Measurements from ENCODE around the gene TMEM91.

DNA sequence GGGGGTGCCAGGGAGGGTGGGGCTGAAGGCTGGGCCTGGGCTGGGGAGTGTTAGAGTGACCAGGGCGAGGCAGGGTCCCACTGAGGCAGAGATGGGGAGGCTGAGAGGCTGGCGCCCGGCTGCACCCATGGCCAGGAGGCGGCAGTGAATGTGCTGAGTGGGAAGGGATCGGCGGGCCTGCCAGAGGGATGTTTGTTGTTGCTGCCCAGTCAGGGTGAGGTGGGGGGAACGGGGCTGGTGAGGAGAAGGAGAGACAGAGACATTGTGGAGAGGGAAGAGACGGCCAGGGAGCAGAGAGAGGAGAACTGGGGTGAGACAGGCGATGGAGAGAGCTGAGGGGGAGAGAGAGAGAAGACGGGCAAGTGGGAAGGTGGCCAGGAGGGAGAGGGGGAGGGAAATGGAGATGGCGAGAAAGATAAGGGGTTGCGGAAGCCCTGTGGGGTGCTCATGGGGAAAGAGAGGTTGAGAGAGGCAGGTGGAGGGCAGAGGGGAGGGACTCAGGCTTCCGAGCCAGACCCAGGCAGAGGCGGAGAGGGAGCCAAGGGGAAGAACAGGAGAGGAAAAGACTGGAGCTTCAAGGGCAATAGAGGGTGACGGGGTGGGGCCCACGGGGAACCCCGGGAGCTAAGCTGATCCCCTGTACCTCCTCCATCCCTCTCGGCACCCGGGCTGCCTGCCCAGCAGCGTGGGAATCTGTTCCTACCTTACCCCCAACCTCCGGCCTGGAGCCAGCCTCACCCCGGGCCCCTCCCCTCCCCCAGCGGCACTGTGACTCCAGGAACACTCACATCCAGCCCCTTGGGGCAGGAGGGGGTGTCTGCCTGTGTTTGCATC, 51.5 kb downstream of the TMEM91 start:
- TF ChIP-seq, protein P1, sequence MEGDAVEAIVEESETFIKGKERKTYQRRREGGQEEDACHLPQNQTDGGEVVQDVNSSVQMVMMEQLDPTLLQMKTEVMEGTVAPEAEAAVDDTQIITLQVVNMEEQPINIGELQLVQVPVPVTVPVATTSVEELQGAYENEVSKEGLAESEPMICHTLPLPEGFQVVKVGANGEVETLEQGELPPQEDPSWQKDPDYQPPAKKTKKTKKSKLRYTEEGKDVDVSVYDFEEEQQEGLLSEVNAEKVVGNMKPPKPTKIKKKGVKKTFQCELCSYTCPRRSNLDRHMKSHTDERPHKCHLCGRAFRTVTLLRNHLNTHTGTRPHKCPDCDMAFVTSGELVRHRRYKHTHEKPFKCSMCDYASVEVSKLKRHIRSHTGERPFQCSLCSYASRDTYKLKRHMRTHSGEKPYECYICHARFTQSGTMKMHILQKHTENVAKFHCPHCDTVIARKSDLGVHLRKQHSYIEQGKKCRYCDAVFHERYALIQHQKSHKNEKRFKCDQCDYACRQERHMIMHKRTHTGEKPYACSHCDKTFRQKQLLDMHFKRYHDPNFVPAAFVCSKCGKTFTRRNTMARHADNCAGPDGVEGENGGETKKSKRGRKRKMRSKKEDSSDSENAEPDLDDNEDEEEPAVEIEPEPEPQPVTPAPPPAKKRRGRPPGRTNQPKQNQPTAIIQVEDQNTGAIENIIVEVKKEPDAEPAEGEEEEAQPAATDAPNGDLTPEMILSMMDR (conservative IDR thresholded peaks at IDR 0.05; ENCODE audit: low read depth, low read length): no peak
- no peak for TF ChIP-seq RCOR1 (IDR thresholded peaks at IDR 0.05; ENCODE audit: insufficient replicate concordance, low read length)
- no peak for TF ChIP-seq MAFK (IDR thresholded peaks at IDR 0.05; ENCODE audit: low read depth, low read length)
- no peak for TF ChIP-seq NFE2L2 (IDR thresholded peaks at IDR 0.05; ENCODE audit: low read depth, low read length)
- TF ChIP-seq POLR2A (IDR thresholded peaks at IDR 0.05; ENCODE audit: low read depth, low read length): no peak
- no peak for TF ChIP-seq MXI1 (IDR thresholded peaks at IDR 0.05; ENCODE audit: borderline replicate concordance, low read depth, low read length)
- TF ChIP-seq SMC3 (IDR thresholded peaks at IDR 0.05; ENCODE audit: low read depth, low read length): no peak
- TF ChIP-seq, protein P2, sequence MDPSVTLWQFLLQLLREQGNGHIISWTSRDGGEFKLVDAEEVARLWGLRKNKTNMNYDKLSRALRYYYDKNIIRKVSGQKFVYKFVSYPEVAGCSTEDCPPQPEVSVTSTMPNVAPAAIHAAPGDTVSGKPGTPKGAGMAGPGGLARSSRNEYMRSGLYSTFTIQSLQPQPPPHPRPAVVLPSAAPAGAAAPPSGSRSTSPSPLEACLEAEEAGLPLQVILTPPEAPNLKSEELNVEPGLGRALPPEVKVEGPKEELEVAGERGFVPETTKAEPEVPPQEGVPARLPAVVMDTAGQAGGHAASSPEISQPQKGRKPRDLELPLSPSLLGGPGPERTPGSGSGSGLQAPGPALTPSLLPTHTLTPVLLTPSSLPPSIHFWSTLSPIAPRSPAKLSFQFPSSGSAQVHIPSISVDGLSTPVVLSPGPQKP (IDR thresholded peaks at IDR 0.05; ENCODE audit: borderline replicate concordance, low read depth, low read length): no peak
